HG03108 (cell line): ENCODE data around the gene OR2L3.
"Not testable (repeated sequence)": the region's sequence is repeated elsewhere in the genome, so short reads cannot be mapped to it uniquely, and the experiment has no call there.

Experiments
- ATAC-seq: cut with Tn5 transposase; IDR thresholded peaks from one replicate; pipeline ENCODE4 v1.9.1; 2021; ENCODE audit warnings: moderate library complexity; ENCODE audit not compliant: unreplicated experiment

Gene OR2L3, protein sequence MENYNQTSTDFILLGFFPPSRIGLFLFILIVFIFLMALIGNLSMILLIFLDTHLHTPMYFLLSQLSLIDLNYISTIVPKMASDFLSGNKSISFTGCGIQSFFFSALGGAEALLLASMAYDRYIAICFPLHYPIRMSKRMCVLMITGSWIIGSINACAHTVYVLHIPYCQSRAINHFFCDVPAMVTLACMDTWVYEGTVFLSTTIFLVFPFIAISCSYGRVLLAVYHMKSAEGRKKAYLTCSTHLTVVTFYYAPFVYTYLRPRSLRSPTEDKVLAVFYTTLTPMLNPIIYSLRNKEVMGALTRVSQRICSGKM

DNA sequence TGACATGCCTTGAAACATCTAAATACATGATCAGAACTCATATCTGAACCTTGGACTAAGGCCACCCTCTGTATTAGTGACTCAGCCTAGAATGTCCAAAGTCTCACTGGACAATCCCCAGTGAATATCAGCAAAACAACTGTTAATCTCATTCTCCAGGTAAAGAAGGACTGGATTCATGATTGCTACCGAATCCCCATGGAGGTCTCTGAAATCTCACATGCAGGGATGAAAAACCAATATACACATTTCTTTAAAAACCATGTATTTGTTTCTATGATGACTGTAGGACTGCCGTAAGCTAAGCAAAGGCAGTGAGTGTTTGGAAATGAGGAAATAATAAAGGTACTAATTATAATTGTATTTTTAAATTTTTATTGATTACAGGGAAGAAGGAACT lies at the start of gene OR2L3:
Gene OR2L3 (plus strand): TSS at position 301 of the 400 bp plus-strand sequence. CDS start 13,846 bp downstream, outside the sequence.
- ATAC-seq, result no peak

DNA sequence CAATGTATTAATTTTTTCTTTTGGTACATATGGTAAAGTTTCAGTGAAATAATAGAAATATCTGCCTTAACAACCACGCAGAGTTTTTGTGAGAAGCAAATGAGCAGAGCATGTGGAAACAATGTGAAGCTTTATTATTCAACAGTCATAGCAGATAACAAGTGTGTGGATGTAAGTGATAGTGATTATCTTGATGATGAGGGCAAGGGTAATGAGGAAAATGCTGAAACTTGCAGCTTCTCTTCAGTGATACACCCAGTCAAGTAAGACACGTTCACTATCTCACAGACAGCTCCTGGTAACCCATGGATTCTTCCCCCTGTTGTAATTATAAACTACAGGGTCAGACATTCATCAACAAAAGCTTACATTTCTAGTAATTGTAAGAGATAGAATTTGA lies 47.8 kb upstream of the OR2L3 start:
- no peak for ATAC-seq

DNA sequence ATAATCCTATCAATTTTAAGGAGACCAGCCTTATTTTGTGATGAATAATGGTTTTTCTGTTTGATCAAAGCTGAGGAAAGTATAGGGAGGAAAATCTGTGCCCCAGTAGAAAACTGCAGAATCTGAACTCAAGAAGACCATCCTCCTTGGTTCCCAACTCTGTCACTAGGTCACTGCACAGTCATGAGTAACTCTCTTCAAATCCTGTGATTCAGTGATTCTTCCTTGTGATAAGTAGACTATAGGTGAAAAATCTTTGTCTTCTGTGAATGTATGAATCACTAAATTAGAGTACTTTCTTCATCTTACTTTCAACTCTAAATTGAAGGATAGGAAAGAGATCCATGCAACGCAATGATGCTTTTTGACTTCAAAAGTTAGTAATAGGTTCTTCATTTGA lies 46.5 kb upstream of the OR2L3 start:
- no peak for ATAC-seq

DNA sequence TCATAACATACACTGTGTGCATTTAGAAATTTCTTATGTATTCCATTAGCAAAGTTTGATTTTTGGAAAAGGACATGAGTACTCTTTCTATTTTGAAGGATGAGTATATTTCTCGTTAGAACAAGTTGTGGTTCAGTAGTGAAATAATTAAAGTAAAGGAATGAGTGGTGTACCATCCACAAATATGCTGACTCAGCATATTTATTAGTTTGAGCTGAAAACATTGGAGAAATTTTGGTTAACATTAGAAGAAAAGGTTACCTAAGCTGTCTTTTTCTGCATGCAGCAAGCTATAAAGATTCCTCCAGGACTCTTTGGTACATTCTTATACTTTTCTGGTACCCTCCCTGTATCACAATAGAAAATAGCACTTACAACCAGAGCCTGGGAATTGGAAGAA lies 38.9 kb upstream of the OR2L3 start:
- ATAC-seq, result no peak

DNA sequence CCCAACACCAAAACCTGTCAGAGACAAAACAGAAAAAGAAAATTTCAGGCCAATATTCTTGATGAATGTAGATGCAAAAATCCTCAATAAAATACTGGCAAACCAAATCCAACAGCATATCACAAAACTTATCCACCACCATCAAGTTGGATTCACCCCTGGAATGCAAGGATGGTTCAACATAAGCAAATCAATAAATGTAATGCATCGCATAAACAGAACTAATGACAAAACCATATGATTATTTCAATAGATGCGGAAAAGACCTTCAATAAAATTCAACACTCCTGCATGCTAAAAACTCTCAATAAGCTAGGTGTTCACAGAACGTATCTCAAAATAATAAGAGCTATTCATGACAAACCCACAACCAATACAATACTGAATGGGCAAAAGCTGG lies 37.0 kb upstream of the OR2L3 start:
- ATAC-seq, result no peak

DNA sequence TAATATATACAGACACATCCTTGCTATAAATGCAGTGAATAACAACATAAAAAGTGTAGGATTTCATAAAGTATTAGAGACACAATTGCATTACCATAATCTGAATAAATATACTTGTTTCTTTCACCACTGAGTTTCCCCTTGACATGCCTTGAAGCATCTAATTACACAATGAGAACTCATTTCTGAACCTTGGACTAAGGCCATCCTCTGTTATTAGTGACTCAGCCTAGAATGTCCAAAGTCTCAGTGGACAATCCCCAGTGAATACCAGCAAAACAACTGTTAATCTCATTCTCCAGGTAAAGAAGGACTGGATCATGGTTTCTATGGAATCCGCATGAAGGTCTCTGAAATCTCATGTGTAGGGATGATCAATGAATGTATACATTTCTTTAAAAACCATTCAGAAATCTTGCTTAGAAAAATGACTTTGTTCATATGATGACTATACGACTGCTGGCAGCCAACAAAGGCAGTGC lies 33.4 kb upstream of the OR2L3 start, which contains the start of gene OR2L5:
Gene OR2L5 (plus strand): TSS at position 432 of the 482 bp plus-strand sequence. CDS start 8,288 bp downstream, outside the sequence.
- ATAC-seq, result no peak

DNA sequence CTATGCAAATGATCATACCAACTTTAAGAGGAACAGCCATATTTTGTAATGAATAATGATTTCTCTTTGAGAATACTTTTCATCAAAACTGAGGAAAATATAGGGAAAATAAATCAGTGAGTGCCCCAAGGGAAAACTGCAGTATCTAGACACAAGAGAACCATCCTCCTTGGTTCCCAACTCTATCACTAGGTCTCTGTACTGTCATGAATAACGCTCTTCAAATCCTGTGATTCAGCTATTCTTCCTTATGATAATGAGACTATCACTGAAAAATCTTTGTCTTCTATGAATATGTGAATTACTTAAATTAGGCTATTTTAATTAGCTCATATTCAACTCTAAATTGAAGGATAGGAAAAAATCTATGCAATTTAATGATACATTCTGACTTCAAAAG lies 30.8 kb upstream of the OR2L3 start:
- no peak for ATAC-seq

DNA sequence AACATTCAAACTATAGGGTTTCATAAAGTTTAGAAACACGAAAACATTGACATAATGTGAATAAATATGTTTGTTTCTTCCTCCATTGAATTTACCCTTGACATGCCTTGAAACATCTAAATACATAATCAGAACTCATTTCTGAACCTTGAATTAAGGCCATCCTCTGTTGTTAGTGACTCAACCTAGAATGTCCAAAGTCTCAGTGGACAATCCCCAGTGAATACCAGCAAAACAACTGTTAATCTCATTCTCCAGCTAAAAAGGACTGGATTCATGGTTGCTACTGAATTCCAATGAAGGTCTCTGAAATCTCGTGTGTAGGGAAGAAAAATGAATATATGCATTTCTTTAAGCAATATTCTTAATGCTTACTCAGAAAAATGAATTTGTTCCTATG lies 16.9 kb upstream of the OR2L3 start, which contains the start of gene OR2L2:
Gene OR2L2 (plus strand): TSS at position 301 of the 400 bp plus-strand sequence. CDS start 8,198 bp downstream, outside the sequence.
- no peak for ATAC-seq

DNA sequence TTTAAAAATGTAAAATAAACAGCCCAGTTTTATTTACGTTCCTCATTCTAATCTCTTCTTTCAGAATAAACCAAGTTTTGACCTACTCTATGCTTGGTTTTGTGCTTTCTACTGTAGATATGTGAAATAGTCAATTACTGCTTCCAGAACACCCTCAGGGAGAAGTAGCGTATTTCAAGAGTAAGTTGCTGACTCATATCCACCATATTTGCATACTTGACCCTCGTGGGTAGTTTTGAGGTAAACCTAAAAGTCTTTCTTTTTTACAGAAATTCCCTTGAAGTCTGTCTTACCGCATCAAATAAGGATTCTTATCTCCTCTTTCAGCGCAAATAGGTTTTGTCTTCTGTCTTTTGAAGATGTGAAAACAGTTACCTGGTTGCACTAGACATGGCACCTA lies 1.4 kb upstream of the OR2L3 start:
- ATAC-seq, result no peak

DNA sequence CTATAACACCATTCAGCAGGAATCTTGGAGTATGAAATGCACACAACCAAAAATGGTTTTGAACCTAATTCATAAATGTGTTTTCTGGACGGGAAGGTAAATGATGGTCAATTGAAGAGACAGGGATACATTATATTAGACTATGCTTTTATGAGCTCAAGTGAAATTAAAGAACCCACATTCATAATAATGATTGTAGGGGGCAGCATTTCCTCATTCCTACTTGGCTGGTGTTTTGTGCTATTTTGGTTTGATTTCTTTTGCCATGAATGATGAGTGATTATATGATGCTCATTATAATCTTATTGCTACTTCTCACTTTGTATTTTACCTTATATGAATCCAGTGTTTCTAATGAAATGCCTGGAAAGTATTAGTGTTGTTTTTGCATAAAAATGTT lies 372 bp downstream of the OR2L3 start:
- ATAC-seq, result no peak

DNA sequence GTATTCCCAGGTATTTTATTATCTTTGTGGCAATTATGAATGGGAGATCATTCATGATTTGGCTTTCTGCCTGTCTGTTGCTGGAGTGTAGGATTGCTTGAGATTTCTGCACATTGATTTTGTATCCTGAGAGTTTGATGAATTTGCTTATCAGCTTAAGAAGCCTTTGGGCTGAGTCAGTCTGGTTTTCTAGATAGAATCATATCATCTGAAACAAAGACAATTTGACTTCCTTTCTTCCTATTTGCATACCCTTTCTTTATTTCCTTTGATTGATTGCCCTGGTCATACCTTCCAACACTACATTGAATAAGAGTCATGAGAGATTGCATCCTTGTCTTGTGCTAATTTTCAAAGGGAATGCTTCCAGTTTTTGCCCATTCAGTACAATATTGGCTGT lies 8.0 kb downstream of the OR2L3 start:
- no peak for ATAC-seq

DNA sequence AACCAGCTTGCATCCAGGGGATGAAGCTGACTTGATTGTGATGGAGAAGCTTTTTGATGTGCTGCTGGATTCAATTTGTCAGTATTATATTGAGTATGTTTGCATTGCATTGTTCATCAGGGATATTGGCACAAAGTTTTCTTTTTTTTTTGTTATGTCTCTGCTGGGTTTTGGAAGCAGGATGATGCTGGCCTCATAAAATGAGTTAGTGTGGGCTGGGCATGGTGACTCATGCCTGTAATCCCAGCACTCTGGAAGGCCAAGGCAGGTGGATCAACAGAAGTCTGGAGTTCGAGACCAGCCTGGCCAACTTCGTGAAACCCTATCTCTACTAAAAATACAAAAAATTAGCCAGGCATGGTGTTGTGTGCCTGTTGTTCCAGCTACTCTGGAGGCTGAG lies 8.6 kb downstream of the OR2L3 start:
- no peak for ATAC-seq

DNA sequence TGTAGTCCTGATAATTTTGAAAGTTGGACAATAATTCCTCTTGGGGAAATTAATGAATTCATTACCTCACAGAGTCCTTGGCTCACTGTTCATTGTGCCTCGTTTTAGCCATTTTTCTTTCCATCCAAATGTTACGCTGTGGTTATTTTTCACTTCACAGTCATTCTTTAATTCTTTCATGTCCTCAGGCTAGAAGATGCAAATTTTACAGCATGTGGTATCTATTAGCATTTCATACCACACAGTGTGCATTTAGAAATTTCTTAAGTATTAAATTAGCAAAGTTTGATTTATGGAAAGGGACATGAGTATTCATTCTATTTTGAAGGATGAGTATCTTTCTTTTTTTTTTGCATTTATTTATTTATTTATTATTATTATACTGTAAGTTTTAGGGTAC lies 18.4 kb downstream of the OR2L3 start:
- ATAC-seq, result no peak

DNA sequence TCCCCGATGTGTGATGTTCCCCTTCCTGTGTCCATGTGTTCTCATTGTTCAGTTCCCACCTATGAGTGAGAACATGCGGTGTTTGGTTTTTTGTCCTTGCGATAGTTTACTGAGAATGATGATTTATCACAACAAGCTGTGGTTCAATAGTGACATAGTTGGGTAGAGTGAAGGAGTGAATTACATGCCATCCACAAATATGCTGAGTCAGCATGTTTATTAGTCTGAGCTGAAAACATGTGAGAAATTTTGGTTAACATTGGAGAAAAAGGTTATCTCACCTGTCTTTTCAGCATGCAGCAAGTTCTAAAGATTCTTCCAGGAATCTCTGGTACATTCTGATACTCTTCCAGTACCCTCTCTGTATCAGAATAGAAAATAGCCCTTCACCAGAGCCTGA lies 19.0 kb downstream of the OR2L3 start:
- ATAC-seq, result no peak

DNA sequence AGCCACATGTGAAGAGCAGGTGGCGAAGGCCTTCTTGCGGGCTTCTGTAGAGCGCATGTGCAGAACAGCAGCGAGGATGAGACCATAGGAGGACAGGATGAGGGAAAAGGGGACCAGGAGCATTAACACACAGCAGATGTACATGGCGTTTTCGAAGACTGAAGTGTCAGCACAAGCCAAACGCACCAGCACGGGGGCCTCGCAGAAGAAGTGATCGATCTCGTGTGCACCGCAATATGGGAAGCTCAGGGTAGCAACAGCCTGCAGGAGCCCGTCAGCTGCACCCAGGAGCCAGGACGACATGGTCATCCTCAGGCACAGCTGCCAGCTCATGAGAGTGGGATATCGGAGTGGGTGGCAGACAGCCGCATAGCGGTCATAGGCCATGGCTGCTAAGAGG lies 37.2 kb downstream of the OR2L3 start:
- ATAC-seq, result not testable (repeated sequence)

DNA sequence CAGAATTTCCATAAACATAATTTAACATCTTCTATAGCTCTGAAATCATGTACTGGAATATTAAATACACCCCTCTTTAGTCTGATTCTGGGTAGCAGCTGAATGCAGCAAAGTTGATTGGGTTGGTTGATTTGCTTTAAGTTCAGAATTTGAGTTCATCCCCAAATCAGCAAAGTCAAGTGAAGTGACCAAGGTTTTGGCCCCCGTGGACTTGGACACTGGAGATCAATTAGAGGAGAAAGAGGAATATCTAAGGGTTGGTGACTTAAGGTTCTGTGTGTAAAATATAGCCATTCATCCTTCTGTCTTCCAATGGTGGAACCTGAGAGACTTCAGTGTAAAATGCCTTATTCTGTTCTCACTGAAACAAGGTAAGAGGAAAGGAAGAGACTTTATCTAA lies 48.2 kb downstream of the OR2L3 start, which contains the start of gene OR2L13:
Gene OR2L13 (plus strand): TSS at position 301 of the 400 bp plus-strand sequence. CDS start 4,192 bp downstream, outside the sequence.
- no peak for ATAC-seq

DNA sequence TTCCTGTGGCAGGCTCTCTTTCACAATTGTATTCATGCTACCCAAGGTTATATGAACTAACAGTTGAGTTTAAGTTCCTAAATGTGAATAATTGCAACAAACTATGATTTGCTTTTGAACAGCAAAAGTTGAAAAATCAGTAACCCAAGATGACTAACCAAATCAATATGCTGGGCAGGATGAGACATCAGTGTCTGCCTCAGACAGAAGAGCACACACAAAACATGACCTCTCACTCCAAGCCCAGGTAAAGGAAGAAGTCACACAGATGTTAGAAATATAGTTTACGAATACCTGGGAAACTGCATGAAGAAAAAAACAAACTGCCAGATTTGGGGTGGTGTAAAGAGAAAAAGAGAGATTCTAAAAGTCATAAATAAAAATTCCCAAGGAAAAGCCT lies 51.9 kb downstream of the OR2L3 start:
- no peak for ATAC-seq

DNA sequence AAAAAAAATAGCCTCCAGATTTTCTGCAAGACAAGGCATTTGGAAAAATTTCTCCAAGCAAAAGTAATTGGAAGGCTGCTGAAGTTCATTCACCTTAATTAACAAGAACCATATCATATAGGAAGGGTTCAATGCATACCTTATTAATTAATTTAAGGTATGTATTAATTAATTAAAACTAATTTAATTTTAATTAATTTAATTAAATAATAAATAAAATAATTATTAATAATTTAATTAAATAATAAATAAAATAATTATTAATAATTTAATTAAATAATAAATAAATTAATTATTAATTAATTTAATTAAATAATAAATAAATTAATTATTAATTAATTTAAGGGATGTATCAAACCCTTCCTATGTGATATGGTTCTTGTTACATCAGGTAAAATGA lies 56.2 kb downstream of the OR2L3 start:
- no peak for ATAC-seq

DNA sequence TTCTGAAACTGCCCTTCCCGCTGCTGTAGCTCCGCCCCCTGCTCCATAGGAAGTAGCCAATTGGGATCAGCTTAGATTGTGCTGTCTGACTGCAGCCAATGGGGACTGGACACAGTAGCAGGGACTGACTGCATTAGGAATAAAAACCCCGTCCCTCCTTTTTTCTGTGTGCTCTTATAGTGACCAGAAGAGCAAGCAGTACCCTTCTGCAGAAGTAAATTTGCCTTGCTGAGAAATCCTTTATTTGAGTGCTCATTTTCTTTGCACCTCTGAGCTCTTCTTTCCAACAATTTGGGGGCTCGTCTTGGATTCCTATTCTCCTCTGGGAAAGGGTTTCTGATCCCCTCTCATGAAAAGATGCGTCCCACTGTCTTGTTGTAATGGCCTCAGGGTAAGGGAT lies 64.5 kb downstream of the OR2L3 start:
- ATAC-seq, result no peak
